GM18867 (cell line): ENCODE measurements around the gene TERT.

Source experiments
- ATAC-seq: cut with Tn5 transposase; IDR thresholded peaks from one replicate; pipeline ENCODE4 v1.9.1; 2021; ENCODE audit warnings: mild to moderate bottlenecking, moderate library complexity; ENCODE audit not compliant: unreplicated experiment

TERT gene

GRCh38 chr5:1209896-1210776 is 84.7 kb downstream of the TERT start:
- ATAC-seq, result no peak

- no peak for ATAC-seq
Observed at GRCh38 chr5:1209489-1209852, 85.4 kb downstream of the TERT start.

- ATAC-seq, result no peak
Observed at GRCh38 chr5:1208743-1209488, 86.0 kb downstream of the TERT start.

- ATAC-seq, result no peak
Observed at GRCh38 chr5:1208221-1208742, 86.6 kb downstream of the TERT start.

GRCh38 chr5:1207555-1207954 is 87.3 kb downstream of the TERT start:
- ATAC-seq, result no peak

GRCh38 chr5:1206521-1207412 is 88.1 kb downstream of the TERT start:
- ATAC-seq, result no peak

GRCh38 chr5:1205255-1206180 is 89.3 kb downstream of the TERT start:
- no peak for ATAC-seq

- no peak for ATAC-seq
Observed at GRCh38 chr5:1204693-1205242, 90.1 kb downstream of the TERT start.

- no peak for ATAC-seq
Observed at GRCh38 chr5:1203968-1204692, 90.7 kb downstream of the TERT start.

GRCh38 chr5:1203311-1203967 is 91.4 kb downstream of the TERT start:
- ATAC-seq, result no peak
